ENCODE results near the gene TP63.

DNA sequence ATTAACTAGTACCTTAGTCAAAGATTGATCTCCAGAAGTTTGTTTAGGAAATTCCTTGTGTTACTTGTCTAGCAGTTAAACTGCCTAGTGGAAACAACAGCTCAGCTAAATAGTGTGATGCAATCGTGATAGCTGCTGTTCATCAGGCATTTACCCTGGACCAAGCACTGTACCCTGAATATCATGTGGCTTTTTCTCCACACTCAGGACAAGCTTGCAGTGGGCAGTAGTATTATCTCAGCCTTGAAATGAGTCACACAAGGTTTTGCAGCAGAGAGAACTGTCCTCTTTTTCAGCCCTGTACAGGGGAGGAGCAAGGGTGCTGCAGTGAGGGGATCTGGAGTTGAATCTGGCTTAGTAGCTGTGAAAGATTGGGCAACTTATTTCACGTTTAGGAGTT lies 208.4 kb downstream of the TP63 start:
- TF ChIP-seq EP300 (IDR thresholded peaks at IDR 0.05; ENCODE audit: borderline replicate concordance): no peak
- no peak for TF ChIP-seq FOXM1 (IDR thresholded peaks at IDR 0.05; ENCODE audit: borderline replicate concordance, low read depth)
